Neural cell (in vitro differentiated cells): ENCODE results near the gene DENND1A. TPM values are rescaled to one million over a fixed set of nuclear protein-coding genes. Genes with fewer than 3 reads are reported as not detected.
"Not testable (repeated sequence)": the region's sequence is repeated elsewhere in the genome, so short reads cannot be mapped to it uniquely, and the experiment has no call there.

ENCODE experiments used
- H2AFZ ChIP-seq: fragments of 200-600, 300-800 bp; sonication (generic), shearing (Covaris generic); 2 replicates; pipeline ENCODE4 v1.6.0; 2014; ENCODE audit warnings: low read depth, mild to moderate bottlenecking, antibody characterized with exemption, low read length, moderate library complexity
- H3F3A ChIP-seq: fragments of 200-600 bp; shearing (Covaris generic); 2 replicates; pipeline ENCODE4 v1.6.1; 2016; ENCODE audit warnings: mild to moderate bottlenecking, moderate library complexity, mixed read lengths, antibody characterized with exemption, low read length; ENCODE audit not compliant: insufficient read depth, poor library complexity, severe bottlenecking
- H3K27ac ChIP-seq: fragments of 200-600, 300-800 bp; sonication (generic), shearing (Covaris generic); 2 replicates; pipeline ENCODE4 v1.5.1; 2014; ENCODE audit warnings: mild to moderate bottlenecking, low read length, moderate library complexity
- H3K27me3 ChIP-seq: fragments of 300-800, 200-600 bp; sonication (generic), shearing (Covaris generic); 2 replicates; pipeline ENCODE4 v1.6.0; 2014; ENCODE audit warnings: mild to moderate bottlenecking, low read depth, low read length, moderate library complexity; ENCODE audit not compliant: insufficient read depth
- H3K36me3 ChIP-seq: fragments of 300-800, 200-600 bp; sonication (generic), shearing (Covaris generic); 2 replicates; pipeline ENCODE4 v1.5.1; 2014; ENCODE audit warnings: mild to moderate bottlenecking, antibody characterized with exemption, low read length, moderate library complexity; ENCODE audit not compliant: insufficient read depth
- H3K4me2 ChIP-seq: fragments of 300-800, 200-600 bp; sonication (generic), shearing (Covaris generic); 2 replicates; pipeline ENCODE4 v1.6.0; 2014; ENCODE audit warnings: mild to moderate bottlenecking, low read length
- H3K4me3 ChIP-seq: fragments of 300-800, 200-600 bp; sonication (generic), shearing (Covaris generic); 2 replicates; pipeline ENCODE4 v1.5.1; 2014; ENCODE audit warnings: mild to moderate bottlenecking, low read length, moderate library complexity
- H3K79me2 ChIP-seq: fragments of 200-600 bp; shearing (Covaris generic); replicated peaks from 2 replicates; pipeline ENCODE4 v1.6.0; 2014; ENCODE audit warnings: mild to moderate bottlenecking, low read length, moderate library complexity; ENCODE audit not compliant: insufficient read depth
- H3K9ac ChIP-seq: fragments of 300-800, 200-600 bp; sonication (generic), shearing (Covaris generic); 2 replicates; pipeline ENCODE4 v1.6.1; 2016; ENCODE audit warnings: mild to moderate bottlenecking, low read length, mixed read lengths
- H3K9me2 ChIP-seq: fragments of 200-600 bp; shearing (Covaris generic); 2 replicates; pipeline ENCODE4 v1.6.1; 2016; ENCODE audit warnings: mild to moderate bottlenecking, low read length, mixed read lengths; ENCODE audit not compliant: insufficient read depth
- H3K9me3 ChIP-seq: fragments of 200-600, 300-800 bp; sonication (generic), shearing (Covaris generic); 2 replicates; pipeline ENCODE4 v1.6.1; 2016; ENCODE audit warnings: mild to moderate bottlenecking, mixed run types, low read length, moderate library complexity, mixed read lengths
- H4K20me1 ChIP-seq: fragments of 200-600 bp; shearing (Covaris generic); 2 replicates; pipeline ENCODE4 v1.6.1; 2016; ENCODE audit warnings: mild to moderate bottlenecking, mixed run types; ENCODE audit not compliant: insufficient read depth
- EP300 ChIP-seq: fragments of 450-650 bp; conservative IDR thresholded peaks from 2 replicates; pipeline ENCODE4 v1.6.1; 2014; ENCODE audit warnings: antibody characterized with exemption, mild to moderate bottlenecking, moderate library complexity; ENCODE audit not compliant: poor library complexity, severe bottlenecking
- EZH2 ChIP-seq: fragments of 200-600, 300-800 bp; shearing (Covaris generic), sonication (generic); IDR thresholded peaks from 2 replicates; pipeline ENCODE4 v1.6.1; 2014; ENCODE audit warnings: antibody characterized with exemption, low read length, borderline replicate concordance, mild to moderate bottlenecking; ENCODE audit not compliant: insufficient read depth, poor library complexity, severe bottlenecking
- MXI1 ChIP-seq: fragments of 450-650 bp; conservative IDR thresholded peaks from 2 replicates; pipeline ENCODE4 v1.6.1; 2014; ENCODE audit warnings: antibody characterized with exemption, mild to moderate bottlenecking; ENCODE audit not compliant: poor library complexity, severe bottlenecking
- POLR2AphosphoS5 ChIP-seq: IDR thresholded peaks from 2 replicates; pipeline ENCODE4 v1.6.1; 2012
- RAD21 ChIP-seq: fragments of 450-650 bp; conservative IDR thresholded peaks from 2 replicates; pipeline ENCODE4 v1.6.1; 2014; ENCODE audit warnings: antibody characterized with exemption, mild to moderate bottlenecking, moderate library complexity
- SMC3 ChIP-seq: fragments of 450-650 bp; conservative IDR thresholded peaks from 2 replicates; pipeline ENCODE4 v1.6.1; 2014; ENCODE audit warnings: antibody characterized with exemption, mild to moderate bottlenecking, moderate library complexity; ENCODE audit not compliant: poor library complexity
- TAF1 ChIP-seq: IDR thresholded peaks from 2 replicates; pipeline ENCODE4 v1.6.1; 2012; ENCODE audit warnings: low read depth
- polyA plus RNA-seq: library from polyadenylated mRNA; depleted of rRNA; stranded (reverse); fragments of >200 nt; gene quantifications from 2 replicates; pipeline ENCODE4 v1.2.3, GENCODE V29; 2014
- TF ChIP-seq, protein P1 (sequence below): IDR thresholded peaks from 2 replicates; pipeline ENCODE4 v1.6.1; 2012; ENCODE audit warnings: borderline replicate concordance
- TF ChIP-seq, protein P2 (sequence below): fragments of 450-650 bp; IDR thresholded peaks from 2 replicates; pipeline ENCODE4 v1.5.1; 2014; ENCODE audit warnings: antibody characterized with exemption, mild to moderate bottlenecking, moderate library complexity; ENCODE audit not compliant: poor library complexity, severe bottlenecking

Gene DENND1A
- polyA plus RNA-seq, 1 donor from 2014 or later = 2.3 TPM

GRCh38 chr9:123400926-123401503 is 528.9 kb downstream of the DENND1A start:
- no peaks in the 10 kb centered on the region for H3K36me3 ChIP-seq
- no peak overlapping the region for H3K4me3 ChIP-seq
- no peaks in the 10 kb centered on the region for H3K9me3 ChIP-seq
- H3F3A ChIP-seq = no peaks in the 10 kb centered on the region
- no peak overlapping the region for H3K27ac ChIP-seq
- TF ChIP-seq TAF1 = no peak
- TF ChIP-seq, protein P1, sequence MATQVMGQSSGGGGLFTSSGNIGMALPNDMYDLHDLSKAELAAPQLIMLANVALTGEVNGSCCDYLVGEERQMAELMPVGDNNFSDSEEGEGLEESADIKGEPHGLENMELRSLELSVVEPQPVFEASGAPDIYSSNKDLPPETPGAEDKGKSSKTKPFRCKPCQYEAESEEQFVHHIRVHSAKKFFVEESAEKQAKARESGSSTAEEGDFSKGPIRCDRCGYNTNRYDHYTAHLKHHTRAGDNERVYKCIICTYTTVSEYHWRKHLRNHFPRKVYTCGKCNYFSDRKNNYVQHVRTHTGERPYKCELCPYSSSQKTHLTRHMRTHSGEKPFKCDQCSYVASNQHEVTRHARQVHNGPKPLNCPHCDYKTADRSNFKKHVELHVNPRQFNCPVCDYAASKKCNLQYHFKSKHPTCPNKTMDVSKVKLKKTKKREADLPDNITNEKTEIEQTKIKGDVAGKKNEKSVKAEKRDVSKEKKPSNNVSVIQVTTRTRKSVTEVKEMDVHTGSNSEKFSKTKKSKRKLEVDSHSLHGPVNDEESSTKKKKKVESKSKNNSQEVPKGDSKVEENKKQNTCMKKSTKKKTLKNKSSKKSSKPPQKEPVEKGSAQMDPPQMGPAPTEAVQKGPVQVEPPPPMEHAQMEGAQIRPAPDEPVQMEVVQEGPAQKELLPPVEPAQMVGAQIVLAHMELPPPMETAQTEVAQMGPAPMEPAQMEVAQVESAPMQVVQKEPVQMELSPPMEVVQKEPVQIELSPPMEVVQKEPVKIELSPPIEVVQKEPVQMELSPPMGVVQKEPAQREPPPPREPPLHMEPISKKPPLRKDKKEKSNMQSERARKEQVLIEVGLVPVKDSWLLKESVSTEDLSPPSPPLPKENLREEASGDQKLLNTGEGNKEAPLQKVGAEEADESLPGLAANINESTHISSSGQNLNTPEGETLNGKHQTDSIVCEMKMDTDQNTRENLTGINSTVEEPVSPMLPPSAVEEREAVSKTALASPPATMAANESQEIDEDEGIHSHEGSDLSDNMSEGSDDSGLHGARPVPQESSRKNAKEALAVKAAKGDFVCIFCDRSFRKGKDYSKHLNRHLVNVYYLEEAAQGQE = no peak
- no peak for TF ChIP-seq MXI1
- no peak for TF ChIP-seq RAD21
- TF ChIP-seq POLR2AphosphoS5 = no peak
- TF ChIP-seq EZH2 = no peak
- TF ChIP-seq, protein P2, sequence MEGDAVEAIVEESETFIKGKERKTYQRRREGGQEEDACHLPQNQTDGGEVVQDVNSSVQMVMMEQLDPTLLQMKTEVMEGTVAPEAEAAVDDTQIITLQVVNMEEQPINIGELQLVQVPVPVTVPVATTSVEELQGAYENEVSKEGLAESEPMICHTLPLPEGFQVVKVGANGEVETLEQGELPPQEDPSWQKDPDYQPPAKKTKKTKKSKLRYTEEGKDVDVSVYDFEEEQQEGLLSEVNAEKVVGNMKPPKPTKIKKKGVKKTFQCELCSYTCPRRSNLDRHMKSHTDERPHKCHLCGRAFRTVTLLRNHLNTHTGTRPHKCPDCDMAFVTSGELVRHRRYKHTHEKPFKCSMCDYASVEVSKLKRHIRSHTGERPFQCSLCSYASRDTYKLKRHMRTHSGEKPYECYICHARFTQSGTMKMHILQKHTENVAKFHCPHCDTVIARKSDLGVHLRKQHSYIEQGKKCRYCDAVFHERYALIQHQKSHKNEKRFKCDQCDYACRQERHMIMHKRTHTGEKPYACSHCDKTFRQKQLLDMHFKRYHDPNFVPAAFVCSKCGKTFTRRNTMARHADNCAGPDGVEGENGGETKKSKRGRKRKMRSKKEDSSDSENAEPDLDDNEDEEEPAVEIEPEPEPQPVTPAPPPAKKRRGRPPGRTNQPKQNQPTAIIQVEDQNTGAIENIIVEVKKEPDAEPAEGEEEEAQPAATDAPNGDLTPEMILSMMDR = no peak
- no peak for TF ChIP-seq SMC3
- H3K27me3 ChIP-seq = no peaks in the 10 kb centered on the region
- H3K9ac ChIP-seq = no peak overlapping the region
- no peak overlapping the region for H3K4me2 ChIP-seq
- H3K9me2 ChIP-seq = no peaks in the 10 kb centered on the region
- H3K79me2 ChIP-seq = no peaks in the 10 kb centered on the region
- H4K20me1 ChIP-seq = no peaks in the 10 kb centered on the region
- H2AFZ ChIP-seq = no peak overlapping the region

DNA sequence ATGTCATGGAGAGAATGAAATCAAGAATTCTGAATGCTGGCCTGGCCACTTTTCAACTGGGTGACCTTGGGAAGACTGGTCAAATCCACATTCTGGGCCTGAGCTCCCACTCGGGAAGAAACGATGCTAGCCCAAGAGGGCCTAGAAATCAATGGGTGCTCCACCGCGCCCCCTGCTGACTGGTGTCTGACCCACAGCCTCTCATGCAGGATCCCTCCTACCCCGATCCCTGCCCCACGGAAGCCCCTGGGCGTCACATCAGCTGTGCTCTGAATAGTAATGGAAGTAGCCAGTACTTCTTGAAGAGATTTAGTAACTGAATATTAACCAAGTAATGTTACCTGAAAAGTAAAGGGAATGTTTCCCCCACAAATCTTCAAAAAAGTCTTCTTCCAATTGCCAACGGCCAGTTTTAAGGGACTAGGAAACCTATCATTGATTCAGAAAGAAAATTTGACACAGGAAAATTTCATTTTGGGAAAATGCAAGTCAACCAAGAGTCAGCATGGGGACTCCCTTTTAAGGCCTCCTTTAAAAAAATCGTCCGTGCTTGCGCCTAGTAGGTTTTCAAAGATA is 530.0 kb downstream of the DENND1A start:
- Histone ChIP-seq H3K79me2 (no peaks in the 10 kb centered on the region), H3K9me2 (no peaks in the 10 kb centered on the region), H3K9ac (no peak overlapping the region), H3K36me3 (no peaks in the 10 kb centered on the region), H3K27ac (no peak overlapping the region), H3K9me3 (no peaks in the 10 kb centered on the region), H3K4me3 (no peak overlapping the region), H3K27me3 (no peaks in the 10 kb centered on the region), H4K20me1 (no peaks in the 10 kb centered on the region), H2AFZ (no peak overlapping the region), H3F3A (no peaks in the 10 kb centered on the region), H3K4me2 (no peak overlapping the region)
- no peak for TF ChIP-seq EP300
- TF ChIP-seq, protein P2 = peak; percentile 17
- TF ChIP-seq RAD21 = no peak

- H3K27me3 ChIP-seq, H4K20me1 ChIP-seq, H3K9ac ChIP-seq, H3K4me2 ChIP-seq, H3K79me2 ChIP-seq, H3K36me3 ChIP-seq, H2AFZ ChIP-seq, H3K9me3 ChIP-seq, H3K9me2 ChIP-seq, H3K27ac ChIP-seq, H3F3A ChIP-seq, H3K4me3 ChIP-seq: not testable (repeated sequence)
Observed at GRCh38 chr9:123398938-123399337, 531.0 kb downstream of the DENND1A start.
